GM12878 (cell line): Measurements from ENCODE around the gene PPBP. TPM values are rescaled to one million over a fixed set of nuclear protein-coding genes. Genes with fewer than 3 reads are reported as not detected.

ENCODE experiments used
- ATAC-seq: fragments of 200-7000 bp; cut with Tn5 transposase; 3 replicates; pipeline ENCODE4 v1.9.1; 2020; ENCODE audit warnings: mild to moderate bottlenecking, moderate library complexity
- BruUV-seq: library from RNA; stranded (reverse); fragments of 400-500 nt; replicated peaks from 2 replicates; lab custom pipeline; 2021; lab: Mats Ljungman, UMichigan
- CTCF ChIA-PET: fragments of 300-600 bp; sonication (Branson Sonifier 250); formaldehyde crosslinking; extraction: SDS; loops from one replicate; lab custom pipeline; 2021; ENCODE audit warnings: inconsistent platforms; lab: Yijun Ruan, JAX
- POLR2A ChIA-PET: fragments of 350-600 bp; formaldehyde crosslinking; extraction: SDS; loops from one replicate; lab custom pipeline; 2021; ENCODE audit warnings: inconsistent platforms; lab: Charles Lee
- RAD21 ChIA-PET: fragments of 300-600 bp; sonication (Branson Sonifier 250); formaldehyde crosslinking; loops from one replicate; lab custom pipeline; 2023; ENCODE audit warnings: antibody characterized with exemption; ENCODE audit not compliant: unreplicated experiment; lab: Charles Lee
- SMC1A ChIA-PET: fragments of 300-600 bp; sonication (Branson Sonifier 250); formaldehyde crosslinking; loops from one replicate; lab custom pipeline; 2023; ENCODE audit not compliant: unreplicated experiment, uncharacterized antibody; lab: Charles Lee
- DNase-seq: peaks from one replicate; pipeline ENCODE4 v3.0.0-alpha.2; 2011; ENCODE audit warnings: low read depth, low spot score
- FAIRE-seq: peaks from 3 replicates; lab custom pipeline; 2011; peaks lifted over from hg19 to GRCh38; lab: Jason Lieb, UNC
- H2AFZ ChIP-seq: 2 replicates; pipeline ENCODE4 v1.6.0; 2011; ENCODE audit warnings: low read depth, low read length, control low read depth; ENCODE audit not compliant: control insufficient read depth
- H3K27ac ChIP-seq: 2 replicates; pipeline ENCODE4 v1.5.1; 2011; ENCODE audit warnings: control low read depth; ENCODE audit not compliant: control insufficient read depth, insufficient read depth
- H3K27me3 ChIP-seq, 2 experiments: replicated peaks in 1 of 2; 2 replicates each; pipeline versions ENCODE4 v1.6.0 to v1.6.1; 2011; ENCODE audit warnings: low read length in 1 of 2; ENCODE audit not compliant: control insufficient read depth in 2 of 2, insufficient read depth in 2 of 2
- H3K36me3 ChIP-seq, 2 experiments: 2 replicates each; pipeline ENCODE4 v1.5.1; 2011; ENCODE audit warnings: low read length in 1 of 2; ENCODE audit not compliant: control insufficient read depth in 2 of 2, insufficient read depth in 2 of 2
- H3K4me1 ChIP-seq: 2 replicates; pipeline ENCODE4 v1.6.1; 2011; ENCODE audit warnings: mild to moderate bottlenecking, low read length, moderate library complexity, mixed read lengths; ENCODE audit not compliant: control insufficient read depth, insufficient read depth
- H3K4me2 ChIP-seq: 2 replicates; pipeline ENCODE4 v1.6.0; 2011; ENCODE audit warnings: control low read depth; ENCODE audit not compliant: control insufficient read depth, insufficient read depth
- H3K4me3 ChIP-seq: fragments of 200-600 bp; sonication (generic); 2 replicates; pipeline ENCODE4 v1.5.1; 2016
- H3K79me2 ChIP-seq: 2 replicates; pipeline ENCODE4 v1.6.0; 2011; ENCODE audit warnings: low read length; ENCODE audit not compliant: control insufficient read depth, insufficient read depth
- H3K9ac ChIP-seq: 2 replicates; pipeline ENCODE4 v1.8.0; 2011; ENCODE audit warnings: low read length, control low read depth, mixed read lengths; ENCODE audit not compliant: control insufficient read depth, insufficient read depth
- H3K9me3 ChIP-seq: replicated peaks from 3 replicates; pipeline ENCODE4 v1.5.1; 2011; ENCODE audit warnings: mild to moderate bottlenecking, low read length; ENCODE audit not compliant: control insufficient read depth, insufficient read depth
- H4K20me1 ChIP-seq: 2 replicates; pipeline ENCODE4 v1.6.0; 2011; ENCODE audit not compliant: control insufficient read depth, insufficient read depth
- BRCA1 ChIP-seq: IDR thresholded peaks from 2 replicates; pipeline ENCODE4 v1.6.1; 2011; ENCODE audit warnings: low read depth, low read length, improper control_type of control experiment
- CBX3 ChIP-seq: fragments of 200-600 bp; sonication (generic); IDR thresholded peaks from 2 replicates; pipeline ENCODE4 v1.6.1; 2016; ENCODE audit warnings: low read depth, borderline replicate concordance
- E2F4 ChIP-seq: IDR thresholded peaks from 2 replicates; pipeline ENCODE4 v1.6.1; 2012; ENCODE audit warnings: low read depth, low read length, improper control_type of control experiment
- IKZF1 ChIP-seq: fragments of 450-650 bp; conservative IDR thresholded peaks from 2 replicates; pipeline ENCODE4 v1.6.1; 2017; ENCODE audit warnings: antibody characterized with exemption, mild to moderate bottlenecking
- SIN3A ChIP-seq: IDR thresholded peaks from 2 replicates; pipeline ENCODE4 v1.6.1; 2012; ENCODE audit warnings: low read depth, low read length, improper control_type of control experiment
- YY1 ChIP-seq: IDR thresholded peaks from 2 replicates; pipeline ENCODE4 v1.6.1; 2011; ENCODE audit warnings: low read depth, mild to moderate bottlenecking, low read length
- WGBS: methylation state at CpG from one replicate; pipeline ENCODE4 v1.1.6; 2016; ENCODE audit warnings: low lambda C conversion rate; ENCODE audit not compliant: insufficient replicate concordance, insufficient coverage; ENCODE audit errors: missing lambda C conversion rate; 5-methylcytosine and 5-hydroxymethylcytosine counted together
- in situ Hi-C: fragments of 300-500 bp; cut with MboI; formaldehyde crosslinking; loops from 9 replicates; pipeline ENCODE4 v1.14.3; 2018; ENCODE audit warnings: mixed read lengths
- intact Hi-C: fragments of 100-400 bp; cut with micrococcal nuclease; formaldehyde crosslinking; loops from one replicate; pipeline ENCODE4 v1.14.2; 2022; ENCODE audit not compliant: unreplicated experiment
- polyA plus RNA-seq, 11 experiments: library from polyadenylated mRNA; depleted of rRNA in 4 of 11; unstranded in 6 of 11; stranded (reverse) in 5 of 11; fragments of >200 nt; fragmentation: Nextera tagmentation in 4 of 11; fragmentation: Illumina TruSeq in 1 of 11; extraction: Ambion mirVana in 4 of 11; extraction: Trizol in 1 of 11; gene quantifications; 1 replicate in 1 of 11; 2 replicates in 10 of 11; pipeline versions ENCODE4 v1.2.1 to v1.2.3, GENCODE V29; 2011 to 2016; ENCODE audit warnings: inconsistent platforms in 2 of 11, missing spikeins in 2 of 11, low read depth in 1 of 11
- total RNA-seq, 4 experiments: library from RNA; depleted of rRNA in 3 of 4; stranded (reverse); fragments of >200 nt in 3 of 4; fragmentation: Illumina TruSeq in 1 of 4; extraction: Trizol in 1 of 4; gene quantifications; 2 replicates each; pipeline versions ENCODE4 v1.2.1 to v1.2.3, GENCODE V29; 2013 to 2021

PPBP gene
- total and polyA plus RNA-seq, 10 of the 15 experiments (the other 5 are each of a cell fraction or from before 2014, with no cell fraction given), result not detected

GRCh38 chr4:73948291-73948690 is 39.7 kb downstream of the PPBP start (continued):
- TF ChIP-seq E2F4 (no peak), IKZF1 (no peak), SIN3A (no peak)

- Histone ChIP-seq H3K9ac (no peak overlapping the region), H3K27me3 (peaks cover 0 to 2% of the 10 kb centered on the region in 2 experiments; a peak in 2 of 4 replicates), H3K36me3 (no peaks in the 10 kb centered on the region)
- CTCF ChIA-PET, result interaction anchor here (0.7 kb wide), 1 partner anchor 306 kb away, joined by 3 read pairs; no protein-coding TSS in a partner anchor
- DNase-seq, result no peak
- TF ChIP-seq YY1 (no peak), BRCA1 (no peak), CBX3 (no peak)
- TF ChIP-seq, all 136 proteins: peak for 0
- Histone ChIP-seq H4K20me1 (no peaks in the 10 kb centered on the region), H2AFZ (no peak overlapping the region), H3K4me3 (no peak overlapping the region), H3K27ac (no peak overlapping the region), H3K79me2 (no peaks in the 10 kb centered on the region), H3K4me1 (no peaks in the 10 kb centered on the region), H3K4me2 (no peak overlapping the region), H3K9me3 (no peaks in the 10 kb centered on the region)
- ChIA-PET SMC1A (interaction anchor here (0.8 kb wide), 1 partner anchor 216 kb away, joined by 3 read pairs; no protein-coding TSS in a partner anchor), RAD21 (interaction anchor here (1.1 kb wide), 1 partner anchor 185 kb away, joined by 3 read pairs; no protein-coding TSS in a partner anchor), POLR2A (no interaction called here)
- intact Hi-C loops (no loop called here), in situ Hi-C loops (no loop called here)
- ATAC-seq (no peak), FAIRE-seq (no peak)
- WGBS, result 22% methylated on average over 3 of the region's 3 CpGs
- no TSS peak for BruUV-seq
Measured at GRCh38 chr4:73947239-73947985, 40.6 kb downstream of the PPBP start.
